GM19397 (cell line): ENCODE data around the gene RGS13.
A peak's percentile ranks its signal among the peaks of the same experiment; 100 is the strongest.
"Not testable (repeated sequence)": the region's sequence is repeated elsewhere in the genome, so short reads cannot be mapped to it uniquely, and the experiment has no call there.

Source experiments
- ATAC-seq: cut with Tn5 transposase; IDR thresholded peaks from one replicate; pipeline ENCODE4 v1.9.1; 2021; ENCODE audit warnings: mild to moderate bottlenecking, moderate library complexity; ENCODE audit not compliant: unreplicated experiment

RGS13 gene

DNA sequence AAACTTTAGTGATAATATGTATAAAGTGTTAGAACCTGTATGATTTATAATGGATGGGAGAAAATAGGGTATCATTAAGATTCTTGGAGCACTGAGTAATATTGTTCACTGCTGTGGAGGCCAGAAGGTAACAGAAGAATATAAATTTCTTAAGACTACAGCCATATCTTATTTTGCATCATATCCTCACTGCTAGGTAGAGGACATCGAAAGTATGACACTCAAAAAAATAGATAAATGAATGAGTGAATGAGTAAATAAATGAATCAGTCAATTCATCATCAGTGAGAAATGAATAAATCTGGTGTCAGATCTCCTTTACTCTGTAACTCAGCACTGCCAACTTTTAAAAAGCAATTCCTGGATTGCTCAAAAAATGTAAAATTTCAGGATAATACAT lies 33.2 kb downstream of the RGS13 start:
- no peak for ATAC-seq

DNA sequence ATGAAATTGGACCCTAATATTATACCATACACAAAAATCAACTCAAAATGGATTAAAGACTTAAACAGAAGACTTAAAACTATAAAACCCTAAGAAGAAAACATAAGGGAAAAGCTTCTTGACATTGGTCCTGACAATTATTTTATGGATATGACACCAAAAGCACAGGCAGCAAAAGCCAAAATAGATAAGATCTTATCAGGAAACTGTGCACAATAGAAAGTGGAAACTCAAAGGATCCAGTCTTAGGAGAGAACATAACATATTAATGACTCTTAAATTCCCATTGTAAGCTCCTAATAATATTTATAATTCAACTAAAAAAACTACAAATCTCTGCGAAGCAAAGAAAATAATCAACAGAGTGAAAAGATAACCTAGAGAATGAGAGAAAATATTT lies 39.8 kb downstream of the RGS13 start:
- no peak for ATAC-seq

GRCh38 chr1:192678099-192678498 lies 42.2 kb downstream of the RGS13 start:
- ATAC-seq = no peak

DNA sequence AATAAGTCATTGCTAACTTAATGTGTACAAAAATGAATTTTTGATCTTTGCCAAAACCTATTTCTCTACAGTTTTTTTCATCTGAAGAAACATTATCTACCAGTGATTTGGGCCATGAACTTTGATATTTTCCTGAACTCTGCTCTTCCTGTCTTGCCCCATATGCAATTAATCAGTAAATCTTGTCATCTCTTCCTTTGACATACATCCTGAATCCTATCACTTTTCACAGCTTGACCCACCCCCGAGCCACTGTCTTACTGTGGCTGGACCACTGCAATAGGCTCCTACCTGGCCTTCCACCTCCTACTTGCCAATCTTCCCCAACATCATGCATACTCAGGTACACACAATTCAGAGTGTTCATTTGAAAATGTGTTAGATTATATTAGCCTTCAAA lies 46.4 kb downstream of the RGS13 start:
- ATAC-seq = no peak

GRCh38 chr1:192683081-192683480 lies 47.1 kb downstream of the RGS13 start:
- not testable (repeated sequence) for ATAC-seq

DNA sequence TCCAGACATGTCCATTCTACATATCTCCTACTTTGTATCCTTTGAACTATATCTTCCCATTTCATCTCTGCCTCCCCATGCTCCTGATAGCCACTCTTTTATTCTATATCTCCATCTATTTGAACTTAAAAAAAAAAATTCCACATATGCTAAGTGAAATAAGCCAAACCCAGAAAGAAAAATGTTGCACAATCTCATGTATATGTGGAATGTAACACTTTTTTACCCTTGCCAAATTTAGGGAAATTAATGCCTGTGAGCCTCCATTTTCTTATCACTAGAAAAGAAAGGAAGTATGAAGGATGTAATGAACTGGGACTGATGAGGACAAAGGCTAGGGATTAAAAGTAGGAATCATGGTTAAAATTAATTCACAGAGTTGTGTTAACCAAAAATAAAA lies 53.5 kb downstream of the RGS13 start:
- no peak for ATAC-seq

DNA sequence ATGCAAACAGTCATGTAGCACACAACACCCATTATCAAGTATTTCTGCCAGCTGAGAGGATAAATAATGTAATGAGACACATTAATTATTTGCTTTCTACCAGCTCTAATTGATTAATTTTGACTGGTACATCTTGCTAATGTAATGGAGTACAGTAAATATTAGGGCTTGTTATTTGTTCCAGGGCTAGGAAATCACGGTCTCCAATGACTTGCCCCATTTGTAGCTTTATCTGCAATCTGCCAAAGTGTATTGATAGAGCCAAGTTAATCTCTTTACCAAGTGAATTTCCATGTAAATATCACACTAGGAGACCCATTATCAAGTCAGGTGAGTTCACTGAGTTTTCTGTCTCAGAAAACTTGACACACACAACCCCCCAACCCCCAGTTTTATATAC lies 55.1 kb downstream of the RGS13 start:
- ATAC-seq = no peak

DNA sequence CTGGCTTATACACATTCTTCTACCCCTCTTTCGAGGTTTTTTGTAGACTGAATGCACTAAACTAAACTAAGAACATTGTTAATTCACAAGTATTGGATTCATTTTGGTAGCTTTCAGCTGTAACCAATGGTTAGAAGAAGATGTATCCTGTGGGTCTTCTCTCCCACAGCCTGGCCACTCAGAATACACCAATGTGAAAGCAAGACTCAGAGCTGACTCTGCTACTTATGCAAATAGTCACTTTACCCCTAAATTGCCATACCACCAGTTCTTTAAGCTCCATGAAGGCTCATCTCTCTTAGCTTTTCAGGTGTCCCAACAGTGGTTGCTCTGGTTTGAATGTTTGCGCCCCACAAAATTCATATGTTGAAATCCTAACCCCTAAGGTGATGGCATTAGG lies 60.1 kb downstream of the RGS13 start:
- ATAC-seq = no peak

DNA sequence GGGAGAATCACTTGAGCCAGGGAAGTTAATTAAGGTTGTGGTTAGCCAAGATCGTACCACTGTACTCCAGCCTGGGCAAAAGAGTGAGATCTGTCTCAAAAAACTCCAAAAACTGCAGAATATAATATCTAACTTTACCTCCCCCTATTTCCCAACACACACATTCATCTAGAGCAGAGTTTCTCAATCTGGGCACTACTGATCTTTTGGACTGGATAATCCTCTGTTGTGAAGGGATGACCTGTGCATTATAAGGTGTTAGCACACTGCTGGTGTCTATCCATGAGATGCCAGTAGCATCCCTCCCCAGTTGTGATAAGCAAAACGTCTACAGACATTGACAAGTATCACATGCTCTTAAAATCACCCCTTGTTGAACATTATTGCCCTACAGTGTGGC lies 61.8 kb downstream of the RGS13 start:
- no peak for ATAC-seq

GRCh38 chr1:192698731-192699130 lies 62.8 kb downstream of the RGS13 start:
- no peak for ATAC-seq

GRCh38 chr1:192700834-192701271 lies 64.9 kb downstream of the RGS13 start:
- ATAC-seq = no peak

- ATAC-seq = no peak
These were observed 66.4 kb downstream of the RGS13 start for GRCh38 chr1:192702212-192702902.

GRCh38 chr1:192703283-192704206 lies 67.6 kb downstream of the RGS13 start:
- peak; percentile 79 for ATAC-seq

DNA sequence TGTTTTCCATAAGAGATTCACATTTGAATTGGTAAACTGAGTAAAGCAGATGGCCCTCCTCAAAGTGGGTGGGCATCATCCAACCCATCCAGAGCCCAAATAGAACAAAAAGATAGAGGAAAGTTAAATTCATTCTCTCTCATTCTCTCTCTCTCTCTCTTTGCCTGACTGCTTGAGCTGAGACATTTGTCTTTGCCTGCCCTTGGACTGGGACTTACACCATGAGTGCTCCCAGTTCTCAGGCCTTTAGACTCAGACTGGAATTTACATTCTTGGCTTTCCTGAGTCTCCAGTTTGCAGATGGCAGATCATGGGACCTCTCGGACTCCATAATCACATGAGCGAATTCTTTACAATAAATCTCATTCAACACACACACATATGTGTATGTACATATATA lies 69.6 kb downstream of the RGS13 start:
- ATAC-seq = no peak

GRCh38 chr1:192706936-192707335 lies 71.0 kb downstream of the RGS13 start:
- ATAC-seq = no peak

DNA sequence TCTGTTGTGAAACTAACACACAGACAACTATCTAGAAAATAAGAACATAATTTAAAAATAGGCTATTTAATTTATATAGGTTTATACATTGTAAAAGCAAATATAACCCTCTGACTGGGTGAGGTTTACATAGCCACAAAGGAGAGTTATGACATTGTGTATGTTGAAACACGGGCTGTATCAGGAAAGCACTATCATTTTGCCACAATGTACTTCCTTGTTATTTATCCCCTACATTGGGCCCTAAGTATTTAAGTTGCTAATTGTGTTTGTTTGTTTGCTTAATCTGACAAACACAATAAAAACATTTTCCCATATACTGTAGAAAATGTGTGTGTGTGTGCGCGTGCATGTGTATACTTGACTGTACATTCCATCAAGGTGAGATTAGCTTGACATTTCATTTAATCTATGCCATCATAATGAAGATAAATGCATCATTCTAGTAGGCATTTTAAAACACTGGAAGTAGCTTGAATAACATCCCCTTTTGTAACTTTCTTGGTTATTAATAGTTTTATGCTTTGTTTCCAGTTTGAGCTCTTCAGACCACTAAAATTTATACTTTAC lies 72.1 kb downstream of the RGS13 start:
- ATAC-seq = no peak

DNA sequence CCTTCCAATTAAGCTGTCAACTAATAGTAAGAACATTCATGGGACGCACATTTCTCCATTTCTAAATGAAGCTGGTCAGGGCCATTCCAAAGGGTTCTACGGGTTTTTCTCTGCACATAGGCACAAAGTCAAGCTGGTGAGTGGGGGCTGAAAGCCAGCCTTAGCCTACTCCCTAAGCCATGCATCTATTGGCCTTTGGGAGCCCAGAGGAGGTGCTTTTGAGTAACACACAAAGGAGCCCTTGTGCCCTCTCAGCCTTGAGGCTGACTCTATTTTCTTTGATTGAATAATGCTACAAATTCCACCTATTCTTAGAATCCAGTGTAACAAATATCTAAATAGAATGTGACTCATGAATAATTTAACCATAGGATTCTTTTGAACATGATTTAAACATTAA lies 73.6 kb downstream of the RGS13 start:
- no peak for ATAC-seq
